Caco-2 (cell line): ENCODE data around the gene WNT7A. TPM values are rescaled to one million over a fixed set of nuclear protein-coding genes. Genes with fewer than 3 reads are reported as not detected.

Experiments
- BruUV-seq: library from RNA; stranded (reverse); fragments of 400-500 nt; replicated peaks from 2 replicates; lab custom pipeline; 2021; lab: Mats Ljungman, UMichigan
- CTCF ChIA-PET: fragments of 300-600 bp; sonication (Branson Sonifier 250); formaldehyde crosslinking; loops from one replicate; lab custom pipeline; 2022; ENCODE audit warnings: antibody characterized with exemption; lab: Charles Lee
- POLR2A ChIA-PET: fragments of 300-600 bp; sonication (Branson Sonifier 250); formaldehyde crosslinking; loops from one replicate; lab custom pipeline; 2022; ENCODE audit warnings: antibody characterized with exemption; lab: Charles Lee
- DNase-seq, 2 experiments: peaks; one replicate each; pipeline versions ENCODE4 v3.0.0 to v3.0.0-alpha.2; 2020 to 2022
- H3K27me3 ChIP-seq: replicated peaks from 2 replicates; pipeline ENCODE4 v1.6.0; 2011; ENCODE audit warnings: low read length; ENCODE audit not compliant: control insufficient read depth, insufficient read depth
- H3K36me3 ChIP-seq: 2 replicates; pipeline ENCODE4 v1.5.1; 2011; ENCODE audit warnings: low read length; ENCODE audit not compliant: control insufficient read depth, insufficient read depth
- H3K4me1 ChIP-seq: fragments of 250-450 bp; sonication (Bioruptor Pico); 2 replicates; pipeline ENCODE4 v1.5.1; 2020; ENCODE audit warnings: mild to moderate bottlenecking
- H3K4me3 ChIP-seq: 2 replicates; pipeline ENCODE4 v1.5.1; 2011; ENCODE audit warnings: low read depth, mild to moderate bottlenecking, control low read depth, low read length
- H3K9me3 ChIP-seq: fragments of 250-450 bp; sonication (Bioruptor Pico); 2 replicates; pipeline ENCODE4 v1.5.1; 2020; ENCODE audit warnings: mild to moderate bottlenecking, moderate library complexity
- H3K27ac Mint-ChIP-seq: one replicate; pipeline ENCODE4 v1.8.0; 2022; ENCODE audit warnings: mixed read lengths; ENCODE audit not compliant: unreplicated experiment
- H3K27me3 Mint-ChIP-seq: one replicate; pipeline ENCODE4 v1.8.0; 2022; ENCODE audit warnings: mixed read lengths; ENCODE audit not compliant: insufficient read depth, unreplicated experiment
- H3K36me3 Mint-ChIP-seq: one replicate; pipeline ENCODE4 v1.8.0; 2022; ENCODE audit warnings: mild to moderate bottlenecking, mixed read lengths; ENCODE audit not compliant: insufficient read depth, unreplicated experiment
- H3K4me1 Mint-ChIP-seq: one replicate; pipeline ENCODE4 v1.8.0; 2022; ENCODE audit warnings: low read depth, mixed read lengths; ENCODE audit not compliant: unreplicated experiment
- H3K4me3 Mint-ChIP-seq: one replicate; pipeline ENCODE4 v1.8.0; 2022; ENCODE audit warnings: mild to moderate bottlenecking, moderate library complexity, mixed read lengths; ENCODE audit not compliant: unreplicated experiment
- H3K9me3 Mint-ChIP-seq: one replicate; pipeline ENCODE4 v1.8.0; 2022; ENCODE audit warnings: mixed read lengths; ENCODE audit not compliant: unreplicated experiment
- intact Hi-C: fragments of 100-400 bp; cut with micrococcal nuclease; formaldehyde crosslinking; loops from one replicate; pipeline ENCODE4 v1.10.0; 2022; ENCODE audit not compliant: unreplicated experiment
- total RNA-seq: library from RNA; stranded (reverse); gene quantifications from 2 replicates; pipeline ENCODE4 v1.2.3, GENCODE V29; 2022
- TF ChIP-seq, protein P1 (sequence below), 2 experiments: fragments of 200-600 bp in 1 of 2; IDR thresholded peaks; 1 replicate in 1 of 2; 2 replicates in 1 of 2; pipeline versions ENCODE4 v1.5.1 to v1.8.0; 2011 to 2022; ENCODE audit warnings: antibody characterized with exemption in 1 of 2, control low read depth in 1 of 2, inconsistent platforms in 1 of 2, low read depth in 1 of 2, low read length in 1 of 2, mild to moderate bottlenecking in 1 of 2, moderate library complexity in 1 of 2; ENCODE audit not compliant: insufficient read depth in 1 of 2, severe bottlenecking in 1 of 2, unreplicated experiment in 1 of 2

WNT7A gene
- total RNA-seq, 1 experiment from 2014 or later = 1.1 TPM

DNA sequence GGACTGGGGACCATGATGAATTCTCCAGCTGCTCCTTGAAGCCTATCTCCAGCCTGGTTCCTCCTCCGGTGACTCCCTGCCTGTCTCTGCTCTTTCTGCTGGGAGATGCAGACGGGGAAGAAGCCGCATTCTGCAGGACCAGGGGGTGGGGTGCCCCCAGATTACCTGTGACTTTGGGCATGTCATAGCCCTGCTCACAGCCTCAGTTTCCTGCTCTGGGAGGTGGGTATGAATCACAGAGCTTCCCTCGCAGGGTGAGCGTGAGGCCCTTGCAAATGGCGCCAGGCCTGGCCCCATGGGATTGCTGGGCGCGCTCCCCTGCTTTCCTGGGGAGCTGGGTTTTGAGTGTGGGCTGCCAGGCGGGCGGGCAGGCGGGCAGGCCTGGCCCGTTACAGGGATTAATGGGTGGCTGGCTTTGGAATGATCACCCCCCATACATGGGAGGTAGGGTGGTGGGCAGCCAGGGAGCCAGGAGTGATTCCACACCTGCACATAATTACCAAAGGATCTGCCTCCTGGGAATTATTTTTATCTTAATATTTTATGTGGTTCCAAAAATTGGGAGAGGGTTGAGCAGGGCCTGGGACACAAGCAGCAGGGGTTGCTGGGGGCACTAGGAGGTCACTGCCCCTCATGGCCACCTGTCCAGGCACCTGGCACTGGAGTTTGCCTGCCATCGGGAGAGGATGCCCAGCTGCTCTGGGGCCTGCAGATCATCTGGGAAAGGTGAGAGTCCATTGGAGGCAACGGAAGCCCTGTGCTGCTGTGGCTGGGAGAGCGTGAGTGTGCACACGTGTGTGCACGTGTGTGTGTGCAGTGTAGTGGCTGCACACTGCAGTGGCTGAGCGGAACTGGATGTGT lies 106.8 kb downstream of the WNT7A start:
- no peaks in the 10 kb centered on the region for H3K27me3 Mint-ChIP-seq

DNA sequence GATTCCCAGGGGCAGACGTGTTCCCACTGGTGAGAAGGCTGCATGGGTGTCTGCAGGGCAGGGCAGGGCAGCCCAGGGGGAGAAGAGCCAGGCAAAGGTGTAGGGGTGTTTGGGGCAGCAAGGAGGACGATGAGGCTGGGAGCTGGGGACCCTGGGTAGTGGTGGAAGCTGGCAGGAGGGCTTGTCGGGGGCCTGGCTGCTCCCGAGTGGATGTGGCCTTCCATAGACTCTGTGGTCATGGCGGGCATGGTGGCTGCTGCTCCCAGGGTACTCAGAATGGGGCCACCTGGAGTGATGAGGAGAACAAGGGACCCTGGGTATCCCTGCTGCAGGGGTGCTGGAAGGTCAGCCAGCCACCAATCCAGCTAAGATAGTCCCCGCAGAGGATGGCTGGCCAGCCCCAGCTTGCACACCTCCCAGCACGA lies 107.5 kb downstream of the WNT7A start:
- TF ChIP-seq, protein P1, sequence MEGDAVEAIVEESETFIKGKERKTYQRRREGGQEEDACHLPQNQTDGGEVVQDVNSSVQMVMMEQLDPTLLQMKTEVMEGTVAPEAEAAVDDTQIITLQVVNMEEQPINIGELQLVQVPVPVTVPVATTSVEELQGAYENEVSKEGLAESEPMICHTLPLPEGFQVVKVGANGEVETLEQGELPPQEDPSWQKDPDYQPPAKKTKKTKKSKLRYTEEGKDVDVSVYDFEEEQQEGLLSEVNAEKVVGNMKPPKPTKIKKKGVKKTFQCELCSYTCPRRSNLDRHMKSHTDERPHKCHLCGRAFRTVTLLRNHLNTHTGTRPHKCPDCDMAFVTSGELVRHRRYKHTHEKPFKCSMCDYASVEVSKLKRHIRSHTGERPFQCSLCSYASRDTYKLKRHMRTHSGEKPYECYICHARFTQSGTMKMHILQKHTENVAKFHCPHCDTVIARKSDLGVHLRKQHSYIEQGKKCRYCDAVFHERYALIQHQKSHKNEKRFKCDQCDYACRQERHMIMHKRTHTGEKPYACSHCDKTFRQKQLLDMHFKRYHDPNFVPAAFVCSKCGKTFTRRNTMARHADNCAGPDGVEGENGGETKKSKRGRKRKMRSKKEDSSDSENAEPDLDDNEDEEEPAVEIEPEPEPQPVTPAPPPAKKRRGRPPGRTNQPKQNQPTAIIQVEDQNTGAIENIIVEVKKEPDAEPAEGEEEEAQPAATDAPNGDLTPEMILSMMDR (IDR thresholded peaks at IDR 0.05; ENCODE audit: insufficient read depth in 1 of 2, low read depth in 1 of 2, low read length in 1 of 2, severe bottlenecking in 1 of 2, unreplicated experiment in 1 of 2) = no peak
- ChIA-PET POLR2A (no interaction called here), CTCF (no interaction called here)
- Mint-ChIP-seq H3K27ac (no peak overlapping the region), H3K27me3 (no peaks in the 10 kb centered on the region), H3K4me1 (peaks cover 10% of the 10 kb centered on the region), H3K4me3 (no peak overlapping the region), H3K9me3 (no peaks in the 10 kb centered on the region), H3K36me3 (no peaks in the 10 kb centered on the region)
- BruUV-seq = no TSS peak
- Histone ChIP-seq H3K4me1 (peaks cover 22% of the 10 kb centered on the region), H3K4me3 (no peak overlapping the region), H3K9me3 (no peaks in the 10 kb centered on the region), H3K27me3 (no peaks in the 10 kb centered on the region), H3K36me3 (no peaks in the 10 kb centered on the region)
- intact Hi-C loops = no loop called here
- DNase-seq = no peak

More for the DNA sequence above, 106.8 kb downstream of the WNT7A start:
- no peak for DNase-seq
- intact Hi-C loops = no loop called here
- Mint-ChIP-seq H3K4me1 (peaks cover 10% of the 10 kb centered on the region), H3K9me3 (no peaks in the 10 kb centered on the region), H3K27ac (no peak overlapping the region), H3K36me3 (no peaks in the 10 kb centered on the region), H3K4me3 (no peak overlapping the region)
- H3K9me3 ChIP-seq = no peaks in the 10 kb centered on the region
- no peak overlapping the region for H3K4me3 ChIP-seq
- TF ChIP-seq, protein P1 (IDR thresholded peaks at IDR 0.05; ENCODE audit: insufficient read depth in 1 of 2, low read depth in 1 of 2, low read length in 1 of 2, severe bottlenecking in 1 of 2, unreplicated experiment in 1 of 2) = no peak
- no TSS peak for BruUV-seq
- ChIA-PET CTCF (no interaction called here), POLR2A (no interaction called here)
- peaks cover 22% of the 10 kb centered on the region for H3K4me1 ChIP-seq
- no peaks in the 10 kb centered on the region for H3K27me3 ChIP-seq
- no peaks in the 10 kb centered on the region for H3K36me3 ChIP-seq

DNA sequence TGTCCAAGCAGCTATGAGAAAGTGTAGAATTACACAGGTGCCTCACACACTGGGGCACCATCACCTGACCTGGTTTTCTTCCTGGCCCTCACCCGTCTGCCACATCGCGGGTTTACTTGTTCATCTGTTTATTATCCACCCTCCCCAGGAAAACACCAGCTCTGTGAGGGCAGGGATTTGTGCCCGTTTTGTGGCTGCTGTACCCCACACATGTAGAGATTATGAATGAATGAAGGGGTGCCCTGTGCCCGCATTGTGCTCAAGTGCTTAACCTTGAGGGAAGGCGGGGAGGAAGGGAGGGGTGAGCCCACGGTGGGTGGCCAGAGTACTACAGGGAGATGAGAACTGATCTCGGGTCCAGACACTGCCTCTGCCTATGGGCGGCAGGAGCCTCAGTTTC lies 108.4 kb downstream of the WNT7A start:
- Mint-ChIP-seq H3K9me3 (no peaks in the 10 kb centered on the region), H3K27me3 (no peaks in the 10 kb centered on the region), H3K27ac (peak overlapping the region; percentile 85), H3K4me3 (no peak overlapping the region), H3K36me3 (no peaks in the 10 kb centered on the region), H3K4me1 (peaks cover 10% of the 10 kb centered on the region)
- no peak for DNase-seq
- no TSS peak for BruUV-seq
- ChIA-PET CTCF (no interaction called here), POLR2A (no interaction called here)
- TF ChIP-seq, protein P1 (IDR thresholded peaks at IDR 0.05; ENCODE audit: insufficient read depth in 1 of 2, low read depth in 1 of 2, low read length in 1 of 2, severe bottlenecking in 1 of 2, unreplicated experiment in 1 of 2) = no peak
- Histone ChIP-seq H3K9me3 (no peaks in the 10 kb centered on the region), H3K4me3 (no peak overlapping the region), H3K4me1 (peaks cover 22% of the 10 kb centered on the region), H3K27me3 (no peaks in the 10 kb centered on the region), H3K36me3 (no peaks in the 10 kb centered on the region)
- intact Hi-C loops = no loop called here
